Uterus (tissue), 2 donors: ENCODE measurements around the gene TRAPPC2B.

ENCODE experiments used
- CTCF ChIP-seq, 4 experiments: fragments of 200-600 bp in 2 of 4; fragments of 450-650 bp in 2 of 4; sonication (generic) in 2 of 4; IDR thresholded peaks; one replicate each; pipeline ENCODE4 v1.5.1; 2016 to 2019; ENCODE audit warnings: antibody characterized with exemption in 4 of 4, mild to moderate bottlenecking in 2 of 4, moderate library complexity in 1 of 4
- POLR2A ChIP-seq, 2 donors: fragments of 450-650 bp; IDR thresholded peaks; one replicate each; pipeline ENCODE4 v1.6.1; 2016; ENCODE audit warnings: antibody characterized with exemption in 2 of 2, mild to moderate bottlenecking in 1 of 2, moderate library complexity in 1 of 2

DNA sequence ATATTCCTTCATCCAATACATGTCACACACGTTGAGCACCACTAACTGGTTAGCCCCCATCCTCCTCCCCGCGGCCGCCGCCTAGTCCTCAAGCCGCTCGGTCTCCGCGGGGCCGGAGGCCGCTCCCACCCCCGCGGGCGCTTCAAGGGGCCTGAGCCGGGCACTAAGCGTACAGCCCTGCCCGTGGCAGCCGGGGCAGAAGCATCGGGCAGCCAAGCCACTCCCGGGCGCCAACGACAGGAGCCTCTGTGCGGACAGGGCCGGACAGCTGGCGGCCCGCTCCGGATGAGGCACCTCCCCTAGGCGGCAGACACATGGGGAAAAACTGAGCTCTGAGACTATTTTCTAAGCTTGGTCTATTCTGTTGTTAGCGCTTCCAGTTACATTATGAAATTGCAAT lies 45.8 kb upstream of the TRAPPC2B start:
- TF ChIP-seq POLR2A (IDR thresholded peaks at IDR 0.05) (no peak), CTCF (IDR thresholded peaks at IDR 0.05) (no peak)
